ENCODE results near the gene GHRHR. TPM values are rescaled to one million over a fixed set of nuclear protein-coding genes. Genes with fewer than 3 reads are reported as not detected.

The GHRHR gene
- total RNA-seq, 1 experiment from 2014 or later, result not detected

DNA sequence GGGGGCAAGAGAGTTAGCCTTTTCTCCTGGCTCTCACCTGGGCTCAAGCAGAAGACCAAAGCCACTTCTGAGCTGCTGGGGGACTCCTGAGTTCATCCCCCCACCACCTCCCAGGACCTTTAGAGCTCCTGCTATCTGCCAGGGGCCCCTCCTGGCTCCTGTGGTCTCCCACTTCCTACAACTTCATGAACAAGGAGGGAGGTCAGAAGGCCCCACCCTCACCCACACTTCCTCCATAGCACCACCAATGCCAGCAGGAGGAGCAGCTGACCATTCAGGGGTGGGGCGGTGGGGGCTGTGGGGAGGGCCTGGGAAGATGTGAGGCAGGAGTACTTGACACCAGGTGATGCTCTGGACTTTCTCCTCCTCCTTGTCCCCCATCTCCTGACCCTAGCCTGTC is 55.8 kb downstream of the GHRHR start:
- in situ Hi-C loops (cut with HindIII; ENCODE audit: low pct_unique_long_range_greater_than_20kb, low sequenced_read_pairs), result no loop called here

DNA sequence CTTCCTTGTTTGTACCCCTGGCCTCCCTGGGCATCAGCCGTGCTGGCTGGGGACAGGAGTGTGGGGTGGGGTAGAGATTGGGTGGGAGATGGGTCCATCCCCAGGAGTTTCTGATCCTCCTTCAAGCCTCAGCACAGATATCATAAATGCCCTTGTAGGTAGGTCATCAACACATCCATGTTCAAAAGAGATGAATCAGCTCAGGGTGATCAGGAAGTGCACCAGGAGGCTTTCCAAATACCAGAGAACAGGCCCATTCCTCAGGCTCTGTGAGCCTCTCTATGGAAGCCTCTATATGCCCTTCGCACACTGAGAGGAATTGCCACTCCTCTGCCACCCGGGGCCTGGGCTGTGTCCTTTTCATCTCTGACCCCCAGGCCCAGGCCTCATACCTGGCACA is 56.4 kb downstream of the GHRHR start:
- DNase-seq (ENCODE audit: low read depth), result no peak
- in situ Hi-C loops (cut with HindIII; ENCODE audit: low pct_unique_long_range_greater_than_20kb, low sequenced_read_pairs), result no loop called here

More for the DNA sequence above, 55.8 kb downstream of the GHRHR start:
- no peak for DNase-seq (ENCODE audit: low read depth)

GRCh38 chr7:31020652-31021051 is 56.9 kb downstream of the GHRHR start:
- in situ Hi-C loops (cut with HindIII; ENCODE audit: low pct_unique_long_range_greater_than_20kb, low sequenced_read_pairs), result no loop called here
- DNase-seq (ENCODE audit: low read depth), result no peak

DNA sequence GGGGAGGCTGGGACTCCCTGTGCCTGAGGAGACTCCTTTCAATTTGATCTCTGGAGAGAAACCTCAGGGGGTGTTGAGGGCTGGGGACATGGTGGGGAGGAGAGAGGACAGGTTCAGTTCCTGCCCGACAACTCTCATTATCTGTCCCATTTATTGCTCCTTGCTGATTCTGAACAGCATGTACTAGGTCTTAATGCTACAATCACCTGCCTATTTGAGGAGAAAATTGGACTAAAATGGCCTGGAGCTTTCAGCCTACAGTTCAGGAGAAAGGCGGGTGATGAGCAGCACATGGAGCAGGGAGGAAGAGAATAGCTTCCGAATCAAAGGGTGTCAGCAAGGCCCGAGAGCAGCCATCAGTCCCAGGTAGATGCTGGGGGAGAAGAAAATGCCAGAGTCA is 58.4 kb downstream of the GHRHR start:
- in situ Hi-C loops (cut with HindIII; ENCODE audit: low pct_unique_long_range_greater_than_20kb, low sequenced_read_pairs), result no loop called here

GRCh38 chr7:31022726-31023125 is 59.0 kb downstream of the GHRHR start:
- DNase-seq (ENCODE audit: low read depth), result no peak
- in situ Hi-C loops (cut with HindIII; ENCODE audit: low pct_unique_long_range_greater_than_20kb, low sequenced_read_pairs), result no loop called here

More for the DNA sequence above, 58.4 kb downstream of the GHRHR start:
- no peak for DNase-seq (ENCODE audit: low read depth)

GRCh38 chr7:31023877-31024276 is 60.1 kb downstream of the GHRHR start:
- in situ Hi-C loops (cut with HindIII; ENCODE audit: low pct_unique_long_range_greater_than_20kb, low sequenced_read_pairs), result no loop called here
- no peak for DNase-seq (ENCODE audit: low read depth)

DNA sequence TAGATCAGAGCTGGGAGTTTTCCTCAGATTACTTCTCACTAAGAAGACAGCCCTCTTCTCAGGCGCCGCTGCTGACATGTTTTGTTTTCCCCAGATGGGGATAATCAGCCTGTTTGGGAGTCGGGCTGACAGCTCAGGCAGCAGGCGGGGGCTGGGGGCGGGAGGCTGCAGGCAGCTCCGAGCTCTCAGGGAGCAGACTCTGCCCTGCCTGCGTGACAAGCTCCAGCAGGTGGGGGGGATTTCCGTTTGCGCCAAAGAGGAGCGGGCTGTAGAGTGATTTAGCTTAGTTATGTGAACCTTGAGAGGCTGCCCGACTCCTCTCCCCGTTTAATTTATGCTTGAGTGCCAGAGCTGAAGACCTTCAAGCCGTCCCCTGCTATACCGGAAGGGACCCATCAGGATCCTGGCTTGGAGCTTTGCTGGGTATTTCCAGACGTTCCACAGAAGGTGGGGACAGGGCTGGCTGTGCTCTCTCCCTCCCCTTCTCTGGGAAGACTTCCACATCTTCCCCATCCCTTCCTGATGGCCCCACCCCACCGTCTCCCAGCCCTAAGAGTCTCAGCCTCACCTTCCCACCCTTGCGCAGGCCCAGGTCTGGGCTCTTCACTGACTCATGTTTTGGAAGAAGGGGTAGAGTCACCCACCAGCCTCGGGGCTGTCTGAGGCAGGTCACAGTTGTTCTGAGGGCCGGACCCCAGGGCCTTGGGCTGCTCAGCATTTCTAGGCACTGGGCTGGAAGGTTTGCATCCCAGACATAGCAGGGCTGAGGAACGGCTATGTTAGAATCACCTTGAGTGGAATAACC is 63.6 kb downstream of the GHRHR start:
- DNase-seq (ENCODE audit: low read depth), result no peak
- in situ Hi-C loops (cut with HindIII; ENCODE audit: low pct_unique_long_range_greater_than_20kb, low sequenced_read_pairs), result no loop called here

- DNase-seq (ENCODE audit: low read depth), result no peak
- in situ Hi-C loops (cut with HindIII; ENCODE audit: low pct_unique_long_range_greater_than_20kb, low sequenced_read_pairs), result no loop called here
Measured at GRCh38 chr7:31028006-31028405, 64.3 kb downstream of the GHRHR start.

- DNase-seq (ENCODE audit: low read depth), result no peak
- in situ Hi-C loops (cut with HindIII; ENCODE audit: low pct_unique_long_range_greater_than_20kb, low sequenced_read_pairs), result no loop called here
Measured at GRCh38 chr7:31028417-31028992, 64.8 kb downstream of the GHRHR start.

Other genes starting within 250 kb of the GHRHR start
- gene INMT, start 211.8 kb upstream of the GHRHR start, total RNA-seq (2014; rRNA removed; shearing (Covaris generic); ENCODE audit: low replicate concordance), result not detected in 2 replicates
- 3.6 and 4.0 TPM in 2 replicates for gene MINDY4, start 192.5 kb upstream of the GHRHR start, total RNA-seq (2014; rRNA removed; shearing (Covaris generic); ENCODE audit: low replicate concordance)
- gene AQP1, start 52.1 kb upstream of the GHRHR start, total RNA-seq (2014; rRNA removed; shearing (Covaris generic); ENCODE audit: low replicate concordance), result 0.32 TPM in 1 of 2 replicates, not detected in the other
- not detected in 2 replicates for gene ADCYAP1R1, start 88.4 kb downstream of the GHRHR start, total RNA-seq (2014; rRNA removed; shearing (Covaris generic); ENCODE audit: low replicate concordance)

All from Caki2 (cell line).